GM19043 (cell line): ENCODE measurements around the gene PRR14.
A peak's percentile ranks its signal among the peaks of the same experiment; 100 is the strongest.

ENCODE experiments used
- ATAC-seq: cut with Tn5 transposase; IDR thresholded peaks from one replicate; pipeline ENCODE4 v1.9.1; 2021; ENCODE audit warnings: low read depth; ENCODE audit not compliant: unreplicated experiment

Gene PRR14

DNA sequence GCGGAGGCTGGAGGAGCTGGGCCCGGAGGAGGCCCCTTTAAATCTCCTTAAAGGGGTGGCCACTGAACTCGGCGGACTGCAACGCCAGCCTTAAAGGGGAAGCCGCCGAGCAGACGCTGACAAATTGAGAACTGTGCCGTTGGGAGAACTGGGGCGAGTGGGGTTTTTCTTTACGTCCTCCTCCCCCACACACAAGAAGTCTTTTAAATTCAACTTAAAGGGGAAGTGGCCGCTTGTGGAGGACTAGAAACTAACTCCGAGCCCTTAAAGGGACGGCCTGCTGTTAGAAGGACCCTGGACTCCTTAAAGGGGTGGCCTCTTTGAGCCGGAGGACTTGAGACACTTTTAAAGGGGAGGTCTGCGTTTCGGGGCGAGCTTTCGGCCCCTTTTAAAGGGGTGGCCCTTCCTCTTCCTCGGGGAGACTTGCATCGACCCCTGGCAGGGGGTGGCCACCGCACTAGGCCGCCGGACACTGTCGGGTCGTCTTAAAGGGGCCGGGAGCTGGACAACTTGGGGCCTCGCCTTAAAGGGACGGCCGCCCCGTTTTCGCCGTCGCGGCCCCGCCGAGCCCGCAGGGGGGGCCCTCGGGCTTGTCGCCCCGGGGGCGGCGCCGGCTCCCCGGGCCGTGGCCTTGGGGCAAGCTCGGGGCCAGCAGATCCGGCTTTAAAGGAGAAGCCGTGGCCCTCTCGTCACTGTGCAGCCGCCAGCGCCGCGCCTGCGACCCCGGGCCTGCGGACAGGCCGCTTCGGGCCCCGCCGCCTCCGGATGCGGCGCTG lies 8.2 kb downstream of the PRR14 start:
- peak; percentile 26 for ATAC-seq

DNA sequence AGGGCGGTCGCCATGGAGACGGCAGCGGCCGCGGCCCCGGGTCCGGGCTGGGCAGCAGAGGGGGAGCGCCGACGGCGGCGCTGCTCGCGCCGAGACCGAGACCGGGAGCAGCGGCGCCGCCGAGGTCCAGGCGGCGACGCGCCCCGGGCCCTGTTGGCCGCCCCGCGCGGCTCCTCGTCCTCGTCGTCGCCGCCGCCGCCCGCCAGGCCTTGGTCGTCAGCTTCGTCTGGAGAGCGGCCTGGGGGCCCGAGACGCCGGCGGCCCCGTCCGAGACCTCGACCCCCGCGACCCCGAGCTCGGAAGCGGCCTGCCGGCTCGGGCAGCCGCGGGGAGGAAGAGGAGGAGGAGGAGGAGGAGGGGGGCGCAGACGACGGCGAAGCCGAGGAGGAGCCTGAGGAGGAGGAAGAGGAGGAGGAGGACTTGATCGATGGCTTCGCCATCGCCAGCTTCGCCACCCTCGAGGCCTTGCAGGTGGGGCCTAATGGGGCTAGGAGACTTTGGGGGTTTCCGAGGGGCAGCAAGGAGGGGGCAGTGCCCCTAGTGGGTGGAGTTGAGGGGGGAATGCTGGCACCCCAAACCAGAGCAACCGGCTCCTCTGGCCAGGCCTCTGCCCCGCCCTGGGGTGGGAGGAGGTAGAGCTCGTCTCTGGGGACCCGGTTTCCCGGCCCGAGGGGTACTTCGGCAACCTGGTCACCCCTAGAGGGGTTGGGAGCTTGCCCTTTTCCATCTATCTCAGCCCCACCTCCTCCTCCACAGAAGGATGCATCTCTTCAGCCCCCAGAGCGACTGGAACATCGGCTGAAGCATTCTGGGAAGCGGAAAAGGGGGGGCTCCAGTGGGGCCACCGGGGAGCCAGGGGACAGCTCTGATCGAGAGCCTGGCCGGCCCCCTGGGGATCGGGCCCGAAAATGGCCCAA lies 9.0 kb downstream of the PRR14 start:
- ATAC-seq: no peak

DNA sequence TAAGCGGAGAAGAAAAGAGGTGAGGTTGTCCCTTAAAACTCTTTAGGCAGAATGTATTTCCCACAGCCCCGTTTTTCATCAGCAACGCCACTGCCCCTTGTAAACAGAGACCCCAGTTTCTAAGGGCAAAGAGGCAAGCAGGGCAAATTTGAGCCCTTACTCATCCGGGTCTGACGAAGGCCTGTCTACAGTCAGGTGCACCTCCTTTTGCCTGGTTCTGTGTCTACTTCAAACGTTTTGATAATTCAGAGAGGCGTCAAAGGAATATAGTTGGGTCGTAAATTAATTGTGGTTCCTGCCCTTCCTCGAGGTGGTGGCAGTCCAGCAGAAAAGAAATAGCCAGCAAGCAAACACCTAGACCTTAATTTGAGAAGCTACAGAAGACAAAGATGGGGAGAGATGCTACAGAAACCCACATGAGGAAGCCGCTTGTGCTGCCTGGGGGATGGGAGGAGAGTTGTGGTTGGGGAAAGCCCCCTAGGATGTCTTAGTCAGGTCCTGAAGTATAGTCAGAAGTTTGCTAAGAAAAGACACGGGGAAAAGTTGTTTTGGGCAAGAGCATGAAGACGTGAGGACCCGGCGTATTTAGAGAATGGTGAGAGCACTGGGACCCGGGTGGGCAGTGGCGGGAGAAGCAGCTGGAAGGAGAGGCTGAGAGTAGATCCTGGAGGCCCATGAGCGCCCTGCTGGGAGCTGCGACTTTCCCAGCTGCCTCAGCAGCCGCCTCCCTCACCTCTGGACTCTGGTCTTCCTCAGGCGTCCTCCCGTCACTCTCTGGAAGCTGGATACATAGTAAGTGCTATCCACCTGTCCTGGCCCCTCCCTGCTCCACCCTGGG lies 9.9 kb downstream of the PRR14 start:
- ATAC-seq: no peak

DNA sequence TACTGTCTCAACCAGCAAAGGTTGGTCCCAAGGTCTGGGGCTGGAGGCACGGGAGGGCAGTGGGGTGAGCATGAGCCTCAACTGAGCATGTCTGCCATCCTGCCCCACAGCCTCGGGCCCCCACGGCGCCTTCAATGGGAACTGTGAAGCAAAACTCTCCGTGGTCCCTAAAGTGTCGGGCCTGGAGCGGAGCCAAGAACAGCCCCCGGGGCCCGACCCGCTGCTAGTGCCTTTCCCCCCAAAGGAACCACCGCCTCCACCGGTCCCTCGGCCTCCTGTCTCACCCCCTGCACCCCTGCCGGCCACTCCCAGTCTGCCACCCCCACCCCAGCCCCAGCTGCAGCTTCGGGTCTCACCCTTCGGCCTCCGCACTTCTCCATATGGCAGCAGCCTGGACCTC lies 11.7 kb downstream of the PRR14 start:
- no peak for ATAC-seq

DNA sequence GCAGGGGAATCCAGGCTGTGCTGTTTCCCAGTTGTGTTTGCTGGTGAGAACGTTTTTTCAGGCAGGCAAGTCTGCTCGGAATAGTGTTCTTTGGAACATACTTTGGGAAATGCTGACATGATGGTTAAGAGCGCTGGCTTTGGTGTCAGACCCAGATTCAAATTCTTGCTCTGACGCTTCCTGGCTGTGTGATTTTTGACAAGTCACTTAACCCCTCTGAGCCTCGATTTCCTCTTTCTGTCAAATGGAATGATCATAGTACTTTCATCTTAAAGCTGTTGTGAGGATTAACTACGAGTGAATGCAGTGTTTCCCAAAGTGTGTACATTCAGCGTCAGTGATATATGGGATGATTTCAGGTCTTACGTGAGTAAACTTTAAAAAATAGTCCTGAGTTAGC lies 12.3 kb downstream of the PRR14 start:
- no peak for ATAC-seq

DNA sequence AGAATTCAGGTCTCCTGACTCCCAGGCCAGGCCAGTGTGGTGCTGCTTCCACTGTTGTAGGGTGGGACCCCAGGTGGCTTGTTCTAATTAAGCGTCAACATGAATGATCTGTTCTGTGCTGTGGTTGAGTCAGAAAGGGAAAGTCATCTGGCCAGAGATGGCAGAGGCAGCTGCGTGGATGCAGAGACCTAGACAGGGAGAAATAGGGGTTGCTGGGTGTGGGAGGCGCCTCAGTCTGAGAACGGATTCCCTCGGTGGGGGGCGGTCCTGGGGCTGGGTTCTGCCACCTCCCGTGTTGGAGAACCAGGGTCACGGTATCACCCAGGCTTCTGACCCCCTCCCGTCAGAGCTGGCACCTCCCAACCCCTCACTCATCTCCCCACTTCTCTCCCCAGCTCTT lies 13.1 kb downstream of the PRR14 start:
- ATAC-seq: no peak

DNA sequence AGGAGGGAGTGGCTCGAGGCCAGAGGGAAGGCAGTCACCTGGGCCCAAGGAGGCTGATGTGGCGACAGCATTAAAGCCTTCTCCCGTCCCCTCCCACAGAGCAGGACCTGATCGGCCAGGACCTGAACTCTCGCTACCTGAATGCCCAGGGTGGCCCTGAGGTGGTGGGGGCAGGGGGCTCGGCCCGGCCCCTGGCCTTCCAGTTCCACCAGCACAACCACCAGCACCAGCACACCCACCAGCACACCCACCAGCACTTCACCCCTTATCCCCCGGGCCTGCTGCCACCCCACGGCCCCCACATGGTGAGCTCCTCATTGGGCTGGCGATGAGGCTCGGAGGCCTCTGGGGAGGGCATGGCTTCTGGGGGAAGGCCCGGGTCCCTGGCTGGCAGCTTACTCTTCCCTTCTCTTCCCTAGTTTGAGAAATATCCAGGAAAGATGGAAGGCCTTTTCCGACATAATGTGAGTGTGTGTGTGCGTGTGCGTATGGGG lies 13.9 kb downstream of the PRR14 start:
- ATAC-seq: no peak

DNA sequence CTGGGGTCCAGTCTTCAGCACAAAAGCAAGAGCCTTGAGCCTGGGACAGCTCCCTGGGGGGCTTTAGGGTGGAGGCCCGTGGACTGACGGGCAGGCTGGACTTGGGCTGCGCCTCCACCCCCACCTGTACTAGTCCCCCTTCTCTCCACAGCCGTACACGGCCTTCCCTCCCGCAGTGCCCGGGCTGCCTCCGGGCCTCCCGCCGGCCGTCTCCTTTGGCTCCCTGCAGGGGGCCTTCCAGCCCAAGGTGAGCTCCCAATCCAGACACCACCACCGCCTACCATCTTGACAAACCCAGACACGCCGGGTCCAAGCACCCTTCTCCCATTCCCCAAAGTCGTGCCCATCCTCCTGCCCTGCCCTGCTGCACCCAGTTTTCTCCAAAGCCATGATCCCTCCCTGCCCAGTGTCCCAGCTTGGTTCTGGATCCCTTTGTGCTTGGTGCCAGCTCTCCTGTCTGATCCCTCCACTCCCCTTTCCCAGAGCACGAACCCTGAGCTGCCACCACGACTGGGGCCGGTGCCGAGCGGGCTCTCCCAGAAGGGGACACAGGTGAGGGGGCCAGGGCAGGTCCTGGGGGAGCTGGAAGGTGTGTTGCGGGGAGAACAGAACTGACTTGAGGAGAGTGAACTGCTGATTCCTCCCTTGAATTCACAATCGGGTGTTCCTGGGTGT lies 14.5 kb downstream of the PRR14 start:
- ATAC-seq: no peak

DNA sequence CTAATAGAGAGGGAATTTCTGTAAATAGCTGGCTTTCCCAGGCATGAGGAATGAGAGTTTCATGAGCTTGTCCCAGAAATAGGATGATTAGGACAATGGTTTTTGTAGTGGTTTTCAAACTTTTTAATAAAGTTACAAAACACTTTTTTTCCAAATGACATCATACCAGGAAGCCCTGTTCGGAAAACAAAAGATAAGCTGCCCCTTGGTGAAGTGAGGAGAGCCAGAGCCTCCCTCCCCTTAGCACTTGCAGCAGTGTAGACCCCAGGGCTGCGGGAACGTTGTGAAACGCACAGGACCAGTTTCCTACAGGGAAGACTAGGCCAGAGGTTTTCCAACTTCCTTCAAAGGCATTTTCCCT lies 15.1 kb downstream of the PRR14 start:
- ATAC-seq: no peak

DNA sequence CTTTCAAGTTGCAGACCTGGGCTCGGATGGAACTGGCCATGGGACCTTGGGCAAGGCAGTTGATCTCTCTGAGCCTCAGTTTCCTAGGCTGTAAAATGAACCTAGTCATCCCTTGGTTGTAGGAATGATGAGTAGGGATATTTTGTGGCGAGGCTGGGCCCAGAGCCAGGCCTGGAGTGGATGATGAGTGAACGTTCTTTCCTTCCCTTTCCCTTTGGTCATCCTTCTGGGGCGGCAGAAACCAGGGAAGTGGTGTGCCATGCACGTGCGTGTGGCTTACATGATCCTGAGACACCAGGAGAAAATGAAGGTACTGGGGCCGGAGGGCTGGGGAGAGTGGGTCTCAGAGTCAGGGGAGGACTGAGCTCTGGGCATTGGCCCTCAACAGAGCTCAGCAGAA lies 15.9 kb downstream of the PRR14 start:
- ATAC-seq: no peak

DNA sequence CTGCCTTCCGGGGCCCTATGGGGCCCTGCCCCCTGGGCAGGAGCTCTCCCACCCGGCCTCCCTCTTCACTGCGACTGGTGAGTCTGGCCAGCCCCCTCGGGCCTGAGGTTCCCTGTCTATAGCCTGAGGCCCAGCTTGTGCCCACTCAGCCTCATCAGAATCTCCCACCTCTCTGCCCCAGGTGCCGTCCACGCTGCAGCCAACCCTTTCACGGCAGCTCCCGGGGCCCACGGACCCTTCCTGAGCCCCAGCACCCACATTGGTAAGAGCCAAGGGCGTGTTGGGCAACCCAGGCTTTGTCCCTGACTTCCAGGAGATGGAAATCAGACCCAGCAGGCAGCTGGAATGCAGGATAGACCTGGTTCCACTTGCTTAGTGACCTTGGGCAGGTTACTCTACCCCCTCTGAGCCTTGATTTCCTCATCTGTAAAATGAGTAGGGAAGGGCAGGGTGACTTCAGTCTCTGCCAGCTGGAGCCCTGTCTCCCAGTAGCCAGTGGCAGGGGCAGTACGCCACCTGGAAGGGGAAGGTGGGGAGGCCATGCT lies 16.7 kb downstream of the PRR14 start:
- ATAC-seq: no peak

DNA sequence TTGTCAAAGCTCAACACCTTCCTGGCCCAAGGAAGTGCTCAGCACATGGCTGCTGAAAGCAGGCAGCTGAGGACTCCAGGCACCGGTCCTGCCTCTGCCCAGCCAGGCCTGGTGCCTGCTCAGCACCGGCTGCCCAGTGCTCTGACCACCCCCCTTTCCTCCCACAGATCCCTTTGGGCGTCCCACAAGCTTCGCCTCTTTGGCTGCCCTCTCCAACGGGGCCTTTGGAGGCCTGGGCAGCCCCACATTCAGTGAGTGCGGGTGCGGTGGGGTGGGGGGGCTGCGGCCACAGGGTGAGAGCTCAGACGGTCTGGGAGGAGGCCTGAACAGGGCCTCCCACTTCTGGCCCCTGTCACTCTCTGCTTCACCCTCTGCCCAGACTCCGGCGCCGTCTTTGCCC lies 17.6 kb downstream of the PRR14 start:
- ATAC-seq: no peak

DNA sequence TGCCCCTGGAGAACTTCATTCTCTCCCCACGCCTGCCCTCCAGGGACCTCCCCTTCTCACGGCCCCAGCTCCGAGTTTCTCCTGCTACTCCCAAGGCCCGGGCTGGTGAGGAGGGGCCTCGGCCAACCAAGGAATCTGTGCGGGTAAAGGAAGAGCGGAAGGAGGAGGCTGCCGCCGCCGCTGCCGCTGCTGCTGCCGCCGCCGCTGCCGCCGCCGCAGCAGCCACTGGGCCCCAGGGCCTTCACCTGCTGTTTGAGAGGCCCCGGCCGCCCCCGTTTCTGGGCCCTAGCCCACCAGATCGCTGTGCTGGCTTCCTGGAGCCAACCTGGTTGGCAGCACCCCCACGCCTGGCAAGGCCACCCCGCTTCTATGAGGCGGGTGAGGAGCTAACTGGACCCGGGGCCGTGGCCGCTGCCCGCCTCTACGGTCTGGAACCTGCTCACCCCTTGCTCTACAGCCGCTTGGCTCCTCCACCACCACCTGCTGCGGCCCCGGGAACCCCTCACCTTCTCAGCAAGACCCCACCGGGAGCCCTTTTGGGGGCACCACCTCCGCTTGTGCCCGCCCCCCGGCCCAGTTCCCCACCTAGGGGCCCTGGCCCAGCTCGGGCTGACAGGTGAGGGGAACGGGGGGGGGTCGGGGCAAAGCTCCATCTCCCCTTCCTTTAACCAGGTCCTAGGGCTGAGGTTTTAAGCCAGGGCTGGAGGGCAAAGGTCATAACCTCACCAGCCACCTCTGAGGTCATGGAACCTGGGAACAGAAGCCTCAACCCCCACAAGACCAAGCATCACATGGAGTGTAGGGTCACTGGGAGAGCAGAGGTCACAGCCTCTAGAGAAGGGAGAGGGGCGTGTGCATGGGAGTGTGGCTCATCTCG lies 18.5 kb downstream of the PRR14 start:
- no peak for ATAC-seq

DNA sequence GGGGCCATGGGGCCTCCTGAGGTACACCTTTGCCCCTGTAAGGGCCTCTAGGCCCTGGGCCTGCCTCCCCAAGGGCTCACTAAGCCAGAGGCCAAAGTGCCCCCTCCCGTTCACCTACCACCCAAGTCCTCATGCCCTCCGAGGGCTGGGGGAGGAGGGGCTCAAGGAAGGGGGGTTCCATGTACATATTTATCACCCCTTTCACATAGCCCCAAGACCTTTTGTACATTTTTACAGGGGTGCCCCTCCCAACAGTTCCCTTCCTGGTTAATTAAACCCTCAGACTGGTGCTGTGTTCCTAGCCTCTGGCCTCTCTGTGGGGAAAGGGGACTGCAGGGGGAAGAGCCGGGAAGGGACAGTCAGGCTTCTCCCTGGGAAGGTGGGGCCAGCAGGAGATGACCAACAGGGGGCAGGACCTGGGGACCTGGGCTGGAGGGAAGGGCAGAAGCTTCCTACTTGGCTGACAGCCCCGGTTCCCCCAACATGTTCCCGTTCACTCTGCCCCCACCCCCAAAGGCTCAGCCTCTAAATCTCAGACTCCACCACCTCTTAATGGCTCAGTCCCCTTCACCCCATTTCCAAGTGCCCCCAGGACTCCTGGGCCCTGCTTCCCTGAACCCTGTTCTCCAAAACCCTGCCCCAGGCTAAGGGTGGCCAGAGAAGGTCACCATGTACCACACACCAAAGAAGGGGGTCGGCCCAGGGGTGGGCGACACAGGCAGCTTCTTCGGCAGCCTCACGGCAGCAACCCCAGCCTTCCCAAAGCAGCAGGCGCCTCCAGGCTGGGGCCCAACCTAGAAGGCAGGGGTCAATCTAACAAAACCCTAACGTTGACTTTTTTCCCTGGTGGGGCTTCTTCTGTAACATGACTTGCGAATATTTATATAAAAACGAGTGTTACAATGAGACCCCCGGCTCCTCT lies 19.4 kb downstream of the PRR14 start:
- ATAC-seq: no peak

DNA sequence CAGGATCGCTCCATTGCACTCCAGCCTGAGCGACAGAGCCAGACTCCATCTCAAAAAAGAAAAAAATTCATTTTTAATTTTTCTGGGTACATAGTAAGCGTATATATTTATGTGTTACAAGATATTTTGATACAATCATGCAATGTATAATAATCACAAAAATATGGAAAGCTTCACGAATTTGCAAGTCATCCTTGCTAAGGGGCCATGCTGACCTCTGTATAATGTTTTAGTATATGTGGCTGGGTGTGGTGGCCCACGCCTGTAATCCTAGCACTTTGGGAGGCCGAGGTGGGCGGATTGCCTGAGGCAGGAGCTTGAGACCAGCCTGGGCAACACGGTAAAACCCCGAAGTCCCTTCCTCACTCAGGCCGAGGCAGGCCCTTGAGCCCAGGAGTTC lies 24.4 kb downstream of the PRR14 start:
- no peak for ATAC-seq

DNA sequence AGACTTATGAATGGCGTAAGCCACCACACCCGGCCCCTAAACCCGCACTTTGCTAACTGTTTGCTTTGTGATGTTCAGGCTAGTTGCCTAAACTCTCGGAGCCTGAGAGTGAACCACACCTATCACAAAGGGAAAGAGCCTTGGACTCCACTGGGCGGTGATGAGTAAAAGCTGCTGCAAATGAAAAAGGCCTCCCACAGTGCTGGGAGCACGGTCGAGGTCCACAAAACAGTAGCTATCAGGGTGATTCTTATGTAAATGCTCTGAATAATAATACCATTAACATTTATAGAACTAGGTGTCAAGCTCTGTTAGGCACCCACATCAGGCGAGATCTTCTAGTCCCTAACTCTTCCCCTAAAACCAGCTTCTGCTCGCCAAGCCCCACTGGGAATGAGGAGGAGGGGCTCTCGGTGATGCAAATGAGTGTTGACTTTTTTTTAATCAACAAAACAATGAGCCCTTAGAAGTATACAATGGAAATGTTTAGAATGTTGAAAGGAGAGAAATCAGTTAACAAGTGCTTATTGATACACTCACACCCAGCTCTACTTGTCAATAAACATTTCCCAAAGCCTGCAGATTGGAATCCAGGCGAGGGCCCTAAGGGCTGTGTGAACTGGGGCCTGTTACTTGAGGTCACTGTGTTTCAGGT lies 27.3 kb downstream of the PRR14 start:
- ATAC-seq: no peak

DNA sequence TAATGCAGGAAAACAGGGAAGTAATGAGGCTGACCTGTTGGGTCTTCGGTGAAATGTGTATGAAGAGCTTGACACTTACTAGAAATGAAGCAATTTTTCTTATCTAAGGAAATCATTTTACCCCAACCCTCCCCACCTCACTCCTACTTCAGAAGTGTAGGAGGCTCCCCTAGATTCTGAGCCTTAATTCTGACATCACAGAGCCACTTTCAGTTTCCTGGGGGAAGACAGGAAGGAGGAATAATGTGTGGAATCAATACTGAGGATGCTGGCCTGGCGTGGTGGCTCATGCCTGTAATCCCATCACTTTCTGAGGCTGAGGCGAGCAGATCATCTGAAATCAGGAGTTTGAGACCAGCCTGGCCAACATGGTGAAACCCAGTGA lies 27.8 kb downstream of the PRR14 start:
- no peak for ATAC-seq

DNA sequence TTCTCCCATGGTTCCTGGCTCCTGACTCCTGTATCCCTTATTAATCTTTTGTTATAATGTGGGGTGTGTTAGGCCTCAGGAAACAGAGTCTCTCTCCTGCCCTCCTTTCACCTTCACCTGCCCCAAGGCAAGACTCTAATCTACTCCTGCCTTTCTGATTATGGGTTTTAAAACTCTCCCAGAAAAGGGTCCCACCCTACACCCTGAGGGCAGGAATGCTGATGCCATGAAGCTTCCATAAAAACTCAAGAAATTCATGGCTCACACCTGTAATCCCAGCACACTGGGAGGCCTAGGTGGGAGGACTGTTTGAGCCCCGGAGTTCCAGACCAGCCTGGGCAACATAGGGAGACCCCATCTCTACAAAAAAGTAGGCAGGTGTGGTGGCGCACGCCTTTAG lies 29.6 kb downstream of the PRR14 start:
- ATAC-seq: no peak
